Common myeloid progenitor, CD34-positive (primary cell): ENCODE results near the gene COL5A2.

ENCODE experiments used
- CTCF ChIA-PET: fragments of 350-600 bp; sonication (Branson Sonifier 250); formaldehyde crosslinking; loops from one replicate; lab custom pipeline; 2021; ENCODE audit warnings: antibody characterized with exemption; lab: Charles Lee
- POLR2A ChIA-PET: fragments of 350-600 bp; sonication (Branson Sonifier 250); formaldehyde crosslinking; loops from one replicate; lab custom pipeline; 2021; ENCODE audit warnings: antibody characterized with exemption; lab: Charles Lee
- DNase-seq, 3 donors: peaks; one replicate each; pipeline versions ENCODE4 v3.0.0 to v3.0.0-alpha.2; 2013
- H3K27ac ChIP-seq, 2 experiments: 1 replicate in 1 of 2; 2 replicates in 1 of 2; pipeline ENCODE4 v1.7.0; 2013; ENCODE audit warnings: inconsistent platforms in 2 of 2, low read length in 2 of 2, mild to moderate bottlenecking in 2 of 2, low read depth in 1 of 2, moderate library complexity in 1 of 2; ENCODE audit not compliant: severe bottlenecking in 2 of 2, insufficient read depth in 1 of 2, poor library complexity in 1 of 2
- H3K27me3 ChIP-seq, 5 experiments: replicated peaks in 2 of 5; 1 replicate in 3 of 5; 2 replicates in 2 of 5; pipeline versions ENCODE4 v1.6.1 to v1.7.0; 2013; ENCODE audit warnings: low read length in 4 of 5, mild to moderate bottlenecking in 2 of 5, moderate library complexity in 2 of 5, inconsistent platforms in 1 of 5; ENCODE audit not compliant: insufficient read depth in 5 of 5, control insufficient read depth in 4 of 5
- H3K36me3 ChIP-seq, 4 experiments: 1 replicate in 2 of 4; 2 replicates in 2 of 4; pipeline versions ENCODE4 v1.6.1 to v1.7.0; 2013; ENCODE audit warnings: low read length in 3 of 4, control low read depth in 1 of 4, mild to moderate bottlenecking in 1 of 4; ENCODE audit not compliant: control insufficient read depth in 4 of 4, insufficient read depth in 4 of 4
- H3K4me1 ChIP-seq, 4 experiments: 1 replicate in 3 of 4; 2 replicates in 1 of 4; pipeline versions ENCODE4 v1.6.1 to v1.7.1; 2013; ENCODE audit warnings: low read length in 3 of 4, mild to moderate bottlenecking in 3 of 4, control low read depth in 1 of 4, inconsistent platforms in 1 of 4, moderate library complexity in 1 of 4; ENCODE audit not compliant: control insufficient read depth in 4 of 4, insufficient read depth in 4 of 4; ENCODE audit errors: control extremely low read depth in 1 of 4
- H3K4me3 ChIP-seq, 7 experiments: 1 replicate in 4 of 7; 2 replicates in 3 of 7; pipeline versions ENCODE4 v1.5.1 to v1.7.0; 2013; ENCODE audit warnings: mild to moderate bottlenecking in 7 of 7, low read length in 6 of 7, moderate library complexity in 6 of 7, inconsistent platforms in 2 of 7, low read depth in 2 of 7, control low read depth in 1 of 7; ENCODE audit not compliant: insufficient read depth in 4 of 7, control insufficient read depth in 1 of 7; ENCODE audit errors: extremely low read depth in 1 of 7
- H3K9me3 ChIP-seq, 5 experiments: 1 replicate in 4 of 5; 2 replicates in 1 of 5; pipeline versions ENCODE4 v1.6.1 to v1.7.1; 2013; ENCODE audit warnings: low read length in 4 of 5, mild to moderate bottlenecking in 2 of 5, inconsistent platforms in 1 of 5, low read depth in 1 of 5, moderate library complexity in 1 of 5; ENCODE audit not compliant: control insufficient read depth in 4 of 5, insufficient read depth in 2 of 5; ENCODE audit errors: control extremely low read depth in 1 of 5
- WGBS: methylation state at CpG from one replicate; pipeline ENCODE4 v1.1.5; 2013; ENCODE audit not compliant: insufficient coverage; 5-methylcytosine and 5-hydroxymethylcytosine counted together

The COL5A2 gene

DNA sequence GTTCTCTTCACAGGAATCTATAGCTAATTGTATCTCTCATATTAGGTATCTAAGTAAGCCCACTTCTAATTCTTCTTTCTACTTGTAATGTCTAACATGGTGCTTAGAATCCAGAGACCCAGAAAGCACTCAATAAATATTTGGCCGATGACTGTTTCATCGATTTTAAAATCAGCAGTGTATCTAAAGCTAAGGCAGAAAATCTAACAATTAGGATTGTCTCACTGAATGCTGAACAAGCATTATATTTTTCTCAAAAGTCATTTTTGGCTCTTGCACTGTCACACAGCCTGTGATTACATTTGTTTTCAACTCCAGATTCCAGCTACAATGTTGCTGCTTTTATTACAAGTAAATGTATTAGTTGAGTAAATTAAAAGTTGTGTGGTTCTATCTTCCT lies 20.3 kb downstream of the COL5A2 start:
- CTCF ChIA-PET, result interaction anchor here (1.4 kb wide), 1 partner anchor 14 kb away, joined by 4 read pairs; no protein-coding TSS in a partner anchor

DNA sequence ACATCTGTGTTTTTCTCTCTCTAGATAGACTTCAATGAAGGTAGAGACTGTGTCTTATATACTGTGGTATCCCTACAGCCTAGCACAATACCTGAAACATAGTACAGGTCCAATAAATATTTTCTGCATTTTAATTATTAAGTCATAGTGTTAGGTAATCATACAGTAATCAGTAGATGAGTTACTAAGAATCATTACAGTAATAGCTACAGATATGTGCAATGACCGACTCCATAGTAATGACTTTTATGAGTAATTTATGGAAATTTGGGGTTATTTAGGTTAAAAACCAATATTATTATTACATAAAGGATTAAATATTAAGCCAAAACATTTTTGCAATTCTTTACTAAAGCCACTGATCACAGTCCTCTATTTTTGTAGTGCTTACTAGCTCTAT lies 21.6 kb downstream of the COL5A2 start:
- CTCF ChIA-PET, result interaction anchor here (1.4 kb wide), 1 partner anchor 13 kb away, joined by 4 read pairs; no protein-coding TSS in a partner anchor
- H3K4me3 ChIP-seq, result no peak overlapping the region
- H3K27ac ChIP-seq, result no peak overlapping the region
- DNase-seq, result no peak
- POLR2A ChIA-PET, result no interaction called here
- WGBS, result no CpG with 5 or more reads among the region's 1 CpG
- no peaks in the 10 kb centered on the region for H3K4me1 ChIP-seq
- no peaks in the 10 kb centered on the region for H3K27me3 ChIP-seq
- no peaks in the 10 kb centered on the region for H3K9me3 ChIP-seq
- H3K36me3 ChIP-seq, result no peaks in the 10 kb centered on the region

More for the DNA sequence above, 20.3 kb downstream of the COL5A2 start:
- H3K4me1 ChIP-seq, result no peaks in the 10 kb centered on the region
- H3K4me3 ChIP-seq, result no peak overlapping the region
- no peak overlapping the region for H3K27ac ChIP-seq
- no peaks in the 10 kb centered on the region for H3K27me3 ChIP-seq
- no peaks in the 10 kb centered on the region for H3K36me3 ChIP-seq
- POLR2A ChIA-PET, result no interaction called here
- no peaks in the 10 kb centered on the region for H3K9me3 ChIP-seq
- DNase-seq, result no peak
- 100% methylated on average over 2 of the region's 2 CpGs for WGBS

DNA sequence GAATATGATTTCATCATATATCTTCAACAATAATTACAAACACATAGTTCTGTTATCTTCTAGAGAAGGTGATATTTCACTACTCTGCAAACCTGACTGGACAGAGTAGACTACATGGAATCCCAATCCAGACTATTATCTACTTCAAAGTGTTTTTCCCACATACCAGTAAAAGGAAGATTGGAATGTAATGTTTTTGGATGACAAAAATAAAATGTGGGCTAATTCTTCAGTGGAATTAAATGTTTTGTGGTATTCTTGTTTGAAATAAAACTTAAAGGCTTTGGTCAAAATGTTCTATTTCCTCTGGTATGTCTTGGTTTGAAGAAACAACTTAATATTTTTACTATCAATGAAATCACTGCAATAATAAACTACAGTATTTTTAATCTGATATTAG lies 22.1 kb downstream of the COL5A2 start:
- CTCF ChIA-PET, result no interaction called here
- no peaks in the 10 kb centered on the region for H3K27me3 ChIP-seq
- H3K36me3 ChIP-seq, result no peaks in the 10 kb centered on the region
- DNase-seq, result no peak
- no peaks in the 10 kb centered on the region for H3K4me1 ChIP-seq
- H3K9me3 ChIP-seq, result no peaks in the 10 kb centered on the region
- H3K27ac ChIP-seq, result no peak overlapping the region
- H3K4me3 ChIP-seq, result no peak overlapping the region
- POLR2A ChIA-PET, result no interaction called here

DNA sequence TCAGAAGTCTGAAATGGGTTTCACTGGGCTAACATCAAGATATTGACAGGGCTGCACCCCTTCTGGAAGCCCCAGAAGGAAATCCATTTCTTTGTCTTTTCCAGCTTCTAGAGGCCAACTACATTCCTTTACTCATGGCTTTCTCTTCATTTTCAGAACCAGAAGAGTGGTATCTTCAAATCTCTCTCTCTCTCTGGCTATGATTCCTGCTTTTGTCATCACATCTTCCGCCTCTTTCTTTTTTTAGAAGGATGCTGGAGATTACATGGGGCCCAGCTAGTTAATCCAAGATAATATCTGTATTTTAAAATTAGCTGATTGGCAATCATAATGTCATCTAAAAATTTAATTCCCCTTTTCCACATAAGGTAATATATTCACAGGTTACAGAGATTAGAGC lies 23.8 kb downstream of the COL5A2 start:
- H3K27me3 ChIP-seq, result no peaks in the 10 kb centered on the region
- H3K36me3 ChIP-seq, result no peaks in the 10 kb centered on the region
- WGBS, result no CpG with 5 or more reads among the region's 1 CpG
- ChIA-PET POLR2A (no interaction called here), CTCF (interaction anchor here (1.3 kb wide), 1 partner anchor 10 kb away, joined by 3 read pairs; no protein-coding TSS in a partner anchor)
- H3K4me1 ChIP-seq, result no peaks in the 10 kb centered on the region
- no peak overlapping the region for H3K27ac ChIP-seq
- H3K4me3 ChIP-seq, result no peak overlapping the region
- DNase-seq, result no peak
- no peaks in the 10 kb centered on the region for H3K9me3 ChIP-seq

DNA sequence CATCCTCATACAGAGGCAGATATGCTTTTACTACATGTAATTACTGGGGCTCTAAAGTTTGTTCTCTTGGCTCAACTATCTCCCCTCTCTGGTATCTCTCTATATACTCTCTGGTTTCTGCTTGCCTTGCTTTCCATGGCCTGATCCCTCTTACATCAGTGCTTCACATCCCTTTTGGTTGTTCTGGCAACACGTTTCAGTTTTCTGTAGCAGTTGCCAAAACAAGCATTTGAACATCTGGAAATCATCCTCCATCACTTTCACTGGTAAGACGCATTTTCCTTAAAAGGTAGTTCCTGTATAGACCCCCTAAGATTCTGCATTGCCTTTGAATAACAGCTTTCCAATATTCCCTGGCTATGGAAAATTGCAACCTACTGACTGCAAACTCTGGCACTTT lies 25.9 kb downstream of the COL5A2 start:
- ChIA-PET CTCF (no interaction called here), POLR2A (no interaction called here)
- no peaks in the 10 kb centered on the region for H3K27me3 ChIP-seq
- H3K9me3 ChIP-seq, result no peaks in the 10 kb centered on the region
- 100% methylated on average over 2 of the region's 2 CpGs for WGBS
- no peaks in the 10 kb centered on the region for H3K36me3 ChIP-seq
- H3K4me3 ChIP-seq, result no peak overlapping the region
- no peaks in the 10 kb centered on the region for H3K4me1 ChIP-seq
- H3K27ac ChIP-seq, result no peak overlapping the region
- no peak for DNase-seq

DNA sequence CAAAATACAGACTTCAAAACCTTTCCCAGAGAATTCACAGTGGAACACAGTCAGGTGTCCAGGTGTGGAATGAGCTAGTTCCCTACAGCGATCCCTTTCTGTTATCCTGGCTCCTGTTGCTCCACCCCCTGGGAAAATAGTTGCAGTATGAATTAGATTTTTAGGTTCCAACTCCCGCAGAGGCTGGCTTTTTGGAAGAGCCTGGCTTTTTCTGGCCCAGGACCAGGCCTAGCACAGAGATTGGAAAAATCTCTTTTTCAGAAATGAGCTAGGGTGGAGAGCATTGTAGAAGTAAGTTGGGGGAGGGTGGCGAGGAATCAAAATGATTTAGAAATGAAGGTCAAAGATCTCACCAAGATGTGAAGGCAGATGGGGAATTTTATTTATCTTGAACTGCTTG lies 27.1 kb downstream of the COL5A2 start:
- no peak for DNase-seq
- CTCF ChIA-PET, result interaction anchor here (1.0 kb wide), 1 partner anchor 9 kb away, joined by 3 read pairs; no protein-coding TSS in a partner anchor
- Histone ChIP-seq H3K4me3 (no peak overlapping the region), H3K36me3 (no peaks in the 10 kb centered on the region), H3K27ac (no peak overlapping the region), H3K27me3 (no peaks in the 10 kb centered on the region), H3K9me3 (no peaks in the 10 kb centered on the region), H3K4me1 (no peaks in the 10 kb centered on the region)
- 100% methylated on average over 3 of the region's 3 CpGs for WGBS
- POLR2A ChIA-PET, result no interaction called here

DNA sequence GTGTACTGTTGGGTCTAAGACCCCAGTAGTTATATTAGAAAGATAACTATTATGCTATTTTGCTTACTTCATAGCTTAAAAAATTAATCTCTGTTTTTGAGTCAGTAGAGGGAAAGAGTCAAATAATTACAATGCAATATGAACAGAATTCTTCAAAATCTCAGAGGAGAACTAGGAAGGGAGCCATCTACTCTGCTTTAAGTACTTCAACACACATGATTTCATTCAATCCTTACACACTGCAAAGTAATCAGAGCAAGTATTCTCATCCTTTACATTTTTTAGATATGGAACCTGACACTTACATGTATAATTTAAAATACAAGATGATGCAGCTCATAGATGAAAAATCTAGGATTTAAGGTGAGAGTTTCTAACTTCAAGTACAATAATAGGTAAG lies 27.7 kb downstream of the COL5A2 start:
- no peaks in the 10 kb centered on the region for H3K27me3 ChIP-seq
- no peak for DNase-seq
- ChIA-PET CTCF (interaction anchor here (1.0 kb wide), 1 partner anchor 9 kb away, joined by 3 read pairs; no protein-coding TSS in a partner anchor), POLR2A (no interaction called here)
- H3K27ac ChIP-seq, result no peak overlapping the region
- H3K4me1 ChIP-seq, result no peaks in the 10 kb centered on the region
- no peaks in the 10 kb centered on the region for H3K9me3 ChIP-seq
- H3K4me3 ChIP-seq, result no peak overlapping the region
- no peaks in the 10 kb centered on the region for H3K36me3 ChIP-seq
